ENCODE results near the gene CDHR2.

CDHR2 gene

GRCh38 chr5:176517053-176517661, 32.0 kb upstream of the CDHR2 start:
- no peak overlapping the region for H3K9ac ChIP-seq (ENCODE audit: insufficient read length)
- DNase-seq (ENCODE audit: low read depth, low spot score): no peak
- no peaks in the 10 kb centered on the region for H3K36me3 ChIP-seq (ENCODE audit: insufficient read depth, low read length)
- H3K4me3 ChIP-seq: no peak overlapping the region
- H3K27ac ChIP-seq: no peak overlapping the region
- H3K9me3 ChIP-seq (ENCODE audit: low read depth, low read length): no peaks in the 10 kb centered on the region
- TF ChIP-seq FOXP2 (optimal IDR thresholded peaks at IDR 0.05; ENCODE audit: control extremely low read depth, extremely low read length, insufficient read depth) (no peak), POLR2AphosphoS5 (IDR thresholded peaks at IDR 0.05; ENCODE audit: borderline replicate concordance, low read depth, low read length) (no peak), EZH2 (IDR thresholded peaks at IDR 0.05) (no peak)

DNA sequence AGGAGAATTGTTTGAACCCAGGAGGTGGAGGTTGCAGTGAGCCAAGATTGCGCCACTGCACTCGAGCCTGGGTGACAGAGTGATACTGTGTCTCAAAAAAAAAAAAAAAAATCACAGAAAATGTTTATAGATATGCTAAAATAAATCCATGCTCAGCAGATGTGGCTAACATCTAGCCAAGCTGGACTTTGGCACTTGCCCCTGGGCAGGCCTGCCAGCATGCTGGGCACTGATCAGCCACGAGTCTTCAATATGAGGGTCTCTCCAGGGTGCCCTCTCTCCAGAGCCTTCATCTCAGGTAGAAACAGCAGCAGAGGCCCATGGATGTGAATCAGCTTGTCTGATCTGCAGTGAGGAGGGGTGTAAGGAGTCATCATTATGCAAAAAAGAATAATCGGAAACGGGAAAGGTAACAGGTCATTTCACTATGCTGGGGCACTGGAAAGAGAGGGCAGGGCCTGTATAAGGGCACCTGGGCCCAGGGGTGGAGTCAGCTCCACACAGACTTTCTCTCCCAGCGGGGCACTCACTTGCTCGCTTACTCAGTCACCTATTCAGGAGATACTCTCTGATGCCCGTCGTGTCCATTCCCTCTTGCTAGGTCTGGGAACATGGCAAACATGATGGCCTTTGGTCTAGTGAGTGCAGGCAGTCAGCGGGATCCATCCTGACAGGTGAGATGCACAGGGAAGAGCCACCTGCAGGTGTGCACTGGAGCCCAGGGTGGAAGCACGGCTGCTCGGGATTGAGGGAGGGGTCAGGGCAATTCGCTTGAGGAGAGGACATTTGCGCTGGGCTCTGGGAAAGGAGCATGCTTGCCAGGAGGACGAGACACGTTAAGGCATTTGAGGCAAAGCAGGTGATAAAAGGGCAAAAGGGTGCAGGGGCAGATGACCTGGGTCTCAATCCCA, 29.1 kb upstream of the CDHR2 start:
- Histone ChIP-seq H3K9ac (ENCODE audit: insufficient read length) (no peak overlapping the region), H3K4me3 (no peak overlapping the region), H3K27ac (no peak overlapping the region), H3K9me3 (ENCODE audit: low read depth, low read length) (no peaks in the 10 kb centered on the region), H3K36me3 (ENCODE audit: insufficient read depth, low read length) (no peaks in the 10 kb centered on the region)
- DNase-seq (ENCODE audit: low read depth, low spot score): no peak
- TF ChIP-seq POLR2AphosphoS5 (IDR thresholded peaks at IDR 0.05; ENCODE audit: borderline replicate concordance, low read depth, low read length) (no peak), EZH2 (IDR thresholded peaks at IDR 0.05) (no peak), FOXP2 (optimal IDR thresholded peaks at IDR 0.05; ENCODE audit: control extremely low read depth, extremely low read length, insufficient read depth) (no peak)

GRCh38 chr5:176521286-176521685, 27.9 kb upstream of the CDHR2 start:
- H3K27ac ChIP-seq: no peak overlapping the region
- TF ChIP-seq FOXP2 (optimal IDR thresholded peaks at IDR 0.05; ENCODE audit: control extremely low read depth, extremely low read length, insufficient read depth): no peak
- no peak for TF ChIP-seq EZH2 (IDR thresholded peaks at IDR 0.05)
- TF ChIP-seq POLR2AphosphoS5 (IDR thresholded peaks at IDR 0.05; ENCODE audit: borderline replicate concordance, low read depth, low read length): no peak
- H3K9ac ChIP-seq (ENCODE audit: insufficient read length): no peak overlapping the region
- H3K9me3 ChIP-seq (ENCODE audit: low read depth, low read length): no peaks in the 10 kb centered on the region
- H3K4me3 ChIP-seq: no peak overlapping the region
- no peaks in the 10 kb centered on the region for H3K36me3 ChIP-seq (ENCODE audit: insufficient read depth, low read length)
- DNase-seq (ENCODE audit: low read depth, low spot score): no peak

DNA sequence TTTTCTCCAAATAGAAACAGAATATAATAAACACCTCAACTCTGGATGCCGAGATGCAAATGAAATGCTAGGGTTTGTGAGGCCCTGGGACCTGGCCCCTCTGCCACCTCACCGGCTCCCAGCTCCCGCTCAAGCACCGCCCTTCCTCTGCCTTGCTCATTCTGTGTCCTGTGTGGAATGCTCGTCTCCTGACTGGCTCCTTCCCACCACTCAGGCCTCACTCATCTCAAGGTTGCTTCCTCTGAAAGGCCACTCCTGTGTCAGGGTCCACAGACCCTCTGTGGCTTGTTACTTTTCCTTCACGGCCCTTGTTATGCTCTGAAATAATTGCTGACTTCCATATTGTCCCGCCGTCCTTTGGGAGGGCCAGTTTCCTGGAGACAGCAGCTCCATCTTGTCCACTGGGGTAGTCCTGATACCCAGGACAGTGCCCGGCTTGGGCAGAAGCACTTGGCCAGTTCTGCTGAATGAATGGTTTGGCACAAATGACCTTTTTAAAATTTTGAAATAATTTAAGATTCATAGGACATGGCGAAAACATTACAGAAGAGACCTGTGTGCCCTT, 27.4 kb upstream of the CDHR2 start:
- TF ChIP-seq FOXP2 (optimal IDR thresholded peaks at IDR 0.05; ENCODE audit: control extremely low read depth, extremely low read length, insufficient read depth) (no peak), POLR2AphosphoS5 (IDR thresholded peaks at IDR 0.05; ENCODE audit: borderline replicate concordance, low read depth, low read length) (no peak), EZH2 (IDR thresholded peaks at IDR 0.05) (no peak)
- Histone ChIP-seq H3K27ac (no peak overlapping the region), H3K9me3 (ENCODE audit: low read depth, low read length) (no peaks in the 10 kb centered on the region), H3K4me3 (no peak overlapping the region), H3K9ac (ENCODE audit: insufficient read length) (no peak overlapping the region), H3K36me3 (ENCODE audit: insufficient read depth, low read length) (no peaks in the 10 kb centered on the region)
- no peak for DNase-seq (ENCODE audit: low read depth, low spot score)

- no peak for DNase-seq (ENCODE audit: low read depth, low spot score)
- no peak overlapping the region for H3K9ac ChIP-seq (ENCODE audit: insufficient read length)
- no peaks in the 10 kb centered on the region for H3K9me3 ChIP-seq (ENCODE audit: low read depth, low read length)
- TF ChIP-seq POLR2AphosphoS5 (IDR thresholded peaks at IDR 0.05; ENCODE audit: borderline replicate concordance, low read depth, low read length) (no peak), FOXP2 (optimal IDR thresholded peaks at IDR 0.05; ENCODE audit: control extremely low read depth, extremely low read length, insufficient read depth) (no peak), EZH2 (IDR thresholded peaks at IDR 0.05) (no peak)
- H3K27ac ChIP-seq: no peak overlapping the region
- no peak overlapping the region for H3K4me3 ChIP-seq
- peaks cover 18% of the 10 kb centered on the region for H3K36me3 ChIP-seq (ENCODE audit: insufficient read depth, low read length)
These were observed 25.0 kb upstream of the CDHR2 start for GRCh38 chr5:176524138-176524537.

DNA sequence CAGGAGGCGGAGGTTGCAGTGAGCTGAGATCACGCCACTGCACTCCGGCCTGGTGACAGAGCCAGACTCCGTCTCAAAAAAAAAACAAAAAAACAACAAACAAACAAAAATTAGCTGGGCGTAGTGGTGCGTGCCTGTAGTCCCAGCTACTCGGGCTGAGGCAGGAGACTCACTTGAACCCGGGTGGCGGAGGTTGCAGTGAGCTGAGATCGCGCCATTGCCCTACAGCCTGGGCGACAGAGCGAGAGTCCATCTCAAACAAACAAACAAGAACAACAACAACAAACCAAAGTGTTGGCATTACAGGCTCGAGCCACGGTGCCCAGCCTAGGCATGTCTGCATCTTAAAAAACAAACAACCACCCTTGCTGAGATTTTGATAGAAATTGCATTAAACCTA, 24.2 kb upstream of the CDHR2 start:
- H3K27ac ChIP-seq: no peak overlapping the region
- no peak overlapping the region for H3K9ac ChIP-seq (ENCODE audit: insufficient read length)
- DNase-seq (ENCODE audit: low read depth, low spot score): no peak
- H3K9me3 ChIP-seq (ENCODE audit: low read depth, low read length): no peaks in the 10 kb centered on the region
- no peak for TF ChIP-seq POLR2AphosphoS5 (IDR thresholded peaks at IDR 0.05; ENCODE audit: borderline replicate concordance, low read depth, low read length)
- no peak for TF ChIP-seq FOXP2 (optimal IDR thresholded peaks at IDR 0.05; ENCODE audit: control extremely low read depth, extremely low read length, insufficient read depth)
- TF ChIP-seq EZH2 (IDR thresholded peaks at IDR 0.05): no peak
- H3K36me3 ChIP-seq (ENCODE audit: insufficient read depth, low read length): peaks cover 25% of the 10 kb centered on the region
- H3K4me3 ChIP-seq: no peak overlapping the region

GRCh38 chr5:176525677-176526076, 23.5 kb upstream of the CDHR2 start:
- Histone ChIP-seq H3K9ac (ENCODE audit: insufficient read length) (no peak overlapping the region), H3K36me3 (ENCODE audit: insufficient read depth, low read length) (peaks cover 31% of the 10 kb centered on the region), H3K27ac (no peak overlapping the region; the same call in 1 of the 2 replicates), H3K9me3 (ENCODE audit: low read depth, low read length) (no peaks in the 10 kb centered on the region), H3K4me3 (no peak overlapping the region)
- no peak for TF ChIP-seq POLR2AphosphoS5 (IDR thresholded peaks at IDR 0.05; ENCODE audit: borderline replicate concordance, low read depth, low read length)
- no peak for TF ChIP-seq EZH2 (IDR thresholded peaks at IDR 0.05)
- TF ChIP-seq FOXP2 (optimal IDR thresholded peaks at IDR 0.05; ENCODE audit: control extremely low read depth, extremely low read length, insufficient read depth): no peak
- DNase-seq (ENCODE audit: low read depth, low spot score): no peak

- Histone ChIP-seq H3K9ac (ENCODE audit: insufficient read length) (no peak overlapping the region), H3K27ac (no peak overlapping the region), H3K36me3 (ENCODE audit: insufficient read depth, low read length) (peaks cover 38% of the 10 kb centered on the region), H3K9me3 (ENCODE audit: low read depth, low read length) (no peaks in the 10 kb centered on the region), H3K4me3 (no peak overlapping the region)
- no peak for TF ChIP-seq POLR2AphosphoS5 (IDR thresholded peaks at IDR 0.05; ENCODE audit: borderline replicate concordance, low read depth, low read length)
- TF ChIP-seq FOXP2 (optimal IDR thresholded peaks at IDR 0.05; ENCODE audit: control extremely low read depth, extremely low read length, insufficient read depth): no peak
- no peak for TF ChIP-seq EZH2 (IDR thresholded peaks at IDR 0.05)
- DNase-seq (ENCODE audit: low read depth, low spot score): no peak
These were observed 22.7 kb upstream of the CDHR2 start for GRCh38 chr5:176526462-176526861.
